Adrenal gland (tissue), 12 donors: ENCODE data around the gene LRRC4C. TPM values are rescaled to one million over a fixed set of nuclear protein-coding genes. Genes with fewer than 3 reads are reported as not detected.

Experiments
- DNase-seq, 7 donors: peaks; one replicate each; pipeline ENCODE4 v3.0.0-alpha.2; 2019 to 2020
- H3K27ac ChIP-seq, 5 donors: fragments of 200-600 bp; sonication (generic) in 4 of 5; 1 replicate in 3 of 5; 2 replicates in 2 of 5; pipeline versions ENCODE4 v1.5.1 to v1.8.0; 2016 to 2020; ENCODE audit warnings: mild to moderate bottlenecking in 1 of 5
- H3K27me3 ChIP-seq: fragments of 200-600 bp; 2 replicates; pipeline ENCODE4 v1.8.0; 2021
- H3K36me3 ChIP-seq, 2 donors: fragments of 200-600 bp; replicated peaks in 1 of 2; 1 replicate in 1 of 2; 2 replicates in 1 of 2; pipeline versions ENCODE4 v1.5.1 to v1.8.0; 2018 to 2022
- H3K4me1 ChIP-seq, 2 donors: fragments of 200-600 bp; replicated peaks in 1 of 2; 1 replicate in 1 of 2; 2 replicates in 1 of 2; pipeline versions ENCODE4 v1.5.1 to v1.8.0; 2018 to 2021
- H3K4me3 ChIP-seq, 4 donors: fragments of 200-600 bp; sonication (generic) in 3 of 4; one replicate each; pipeline ENCODE4 v1.5.1; 2016 to 2018
- H3K9me3 ChIP-seq, 3 donors: fragments of 200-600 bp; sonication (generic) in 1 of 3; replicated peaks in 1 of 3; 1 replicate in 2 of 3; 2 replicates in 1 of 3; pipeline versions ENCODE4 v1.5.1 to v1.8.0; 2016 to 2021
- POLR2A ChIP-seq, 2 donors: fragments of 450-650 bp; IDR thresholded peaks; one replicate each; pipeline ENCODE4 v1.6.1; 2017; ENCODE audit warnings: antibody characterized with exemption in 2 of 2, mild to moderate bottlenecking in 2 of 2, moderate library complexity in 1 of 2
- WGBS, 4 donors: extraction: QIAGEN DNeasy Blood & Tissue Kit in 2 of 4; methylation state at CpG; one replicate each; pipeline versions ENCODE4 v1.1.5 to v1.1.7; 2013 to 2017; 5-methylcytosine and 5-hydroxymethylcytosine counted together
- intact Hi-C, 2 donors: fragments of 100-400 bp; cut with DNase I; formaldehyde crosslinking; loops; one replicate each; pipeline versions ENCODE4 v1.14.1 to v1.15.0; 2022 to 2023
- polyA plus RNA-seq, 3 donors: library from polyadenylated mRNA; stranded (reverse); fragments of 200-250 nt in 2 of 3; fragments of 350-450 nt in 1 of 3; fragmentation: Illumina TruSeq in 1 of 3; extraction: RNeasy Lipid Tissue Mini Kit (QIAGEN cat#74804) in 1 of 3; gene quantifications; one replicate each; pipeline ENCODE4 v1.2.3, GENCODE V29; 2013 to 2014
- total RNA-seq, 9 donors: library from RNA; depleted of rRNA in 4 of 9; stranded (reverse); fragments of >200 nt in 4 of 9; fragments of 120-200 nt in 1 of 9; fragmentation: NEBNext Ultra II Directional in 1 of 9; extraction: Animal tissue kit (Norgen Biotek cat#: 25700) in 1 of 9; gene quantifications; one replicate each; pipeline versions ENCODE4 v1.1.0 to v1.2.4, GENCODE V29; 2013 to 2023
- TF ChIP-seq, protein P1 (sequence below), 6 experiments: fragments of 450-650 bp in 4 of 6; fragments of 200-600 bp in 2 of 6; sonication (generic) in 1 of 6; IDR thresholded peaks; 1 replicate in 5 of 6; 2 replicates in 1 of 6; pipeline versions ENCODE4 v1.5.1 to v1.8.0; 2016 to 2021; ENCODE audit warnings: antibody characterized with exemption in 6 of 6, mild to moderate bottlenecking in 2 of 6, moderate library complexity in 1 of 6
- donor health status: healthy with polysubstance abuse.
- donor health status: Bipolar disorder and iron deficiency.
- donor health status: DM: yes; HTN: yes; CAD: no.
- donor health status: DM: no; HTN: no; CAD: no.
- donor health status: DM: no; HTN: no; CAD: no.
- donor health status: DM: yes; HTN: yes; CAD: no.

LRRC4C gene
- total and polyA plus RNA-seq, 12 donors: 1.0 to 10.6 (median 5.5) TPM

DNA sequence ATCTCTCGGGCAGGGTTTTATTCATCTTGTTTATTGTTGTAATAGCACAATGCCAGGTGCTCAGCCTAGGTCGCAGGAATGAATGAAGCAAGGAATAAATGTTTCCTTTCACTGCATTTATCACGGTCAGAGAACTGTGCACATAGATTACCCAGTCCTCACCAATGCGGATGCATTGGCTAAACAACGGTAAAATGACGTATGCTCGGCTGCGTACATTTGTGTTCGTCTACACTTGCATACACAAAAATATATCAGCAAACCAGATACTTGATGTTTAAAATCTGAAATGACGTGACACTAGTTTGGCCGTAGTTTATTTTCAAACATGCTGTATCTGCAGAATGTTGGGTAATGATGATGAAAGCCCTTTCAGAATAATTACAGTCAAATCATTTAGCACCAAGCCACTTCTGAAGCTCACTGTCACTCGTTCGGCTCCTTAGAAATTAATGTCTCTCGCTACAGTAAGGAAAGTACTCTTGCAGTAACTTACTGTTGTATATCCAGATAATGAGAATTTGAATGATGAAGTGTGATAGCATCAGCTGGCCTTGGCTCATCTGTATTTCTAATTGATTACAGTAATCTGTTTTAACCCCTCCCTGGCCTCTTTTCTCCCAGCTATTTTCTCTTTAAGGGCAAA, 268.9 kb downstream of the LRRC4C start:
- TF ChIP-seq POLR2A (IDR thresholded peaks at IDR 0.05): no peak
- TF ChIP-seq, protein P1, sequence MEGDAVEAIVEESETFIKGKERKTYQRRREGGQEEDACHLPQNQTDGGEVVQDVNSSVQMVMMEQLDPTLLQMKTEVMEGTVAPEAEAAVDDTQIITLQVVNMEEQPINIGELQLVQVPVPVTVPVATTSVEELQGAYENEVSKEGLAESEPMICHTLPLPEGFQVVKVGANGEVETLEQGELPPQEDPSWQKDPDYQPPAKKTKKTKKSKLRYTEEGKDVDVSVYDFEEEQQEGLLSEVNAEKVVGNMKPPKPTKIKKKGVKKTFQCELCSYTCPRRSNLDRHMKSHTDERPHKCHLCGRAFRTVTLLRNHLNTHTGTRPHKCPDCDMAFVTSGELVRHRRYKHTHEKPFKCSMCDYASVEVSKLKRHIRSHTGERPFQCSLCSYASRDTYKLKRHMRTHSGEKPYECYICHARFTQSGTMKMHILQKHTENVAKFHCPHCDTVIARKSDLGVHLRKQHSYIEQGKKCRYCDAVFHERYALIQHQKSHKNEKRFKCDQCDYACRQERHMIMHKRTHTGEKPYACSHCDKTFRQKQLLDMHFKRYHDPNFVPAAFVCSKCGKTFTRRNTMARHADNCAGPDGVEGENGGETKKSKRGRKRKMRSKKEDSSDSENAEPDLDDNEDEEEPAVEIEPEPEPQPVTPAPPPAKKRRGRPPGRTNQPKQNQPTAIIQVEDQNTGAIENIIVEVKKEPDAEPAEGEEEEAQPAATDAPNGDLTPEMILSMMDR (IDR thresholded peaks at IDR 0.05): no peak
- Histone ChIP-seq H3K4me1 (no peaks in the 10 kb centered on the region), H3K27me3 (no peaks in the 10 kb centered on the region), H3K36me3 (no peaks in the 10 kb centered on the region), H3K27ac (no peak overlapping the region), H3K4me3 (no peak overlapping the region), H3K9me3 (no peaks in the 10 kb centered on the region)
- intact Hi-C loops: no loop called here
- 80 to 84% (median 80%) methylated on average over 14 of the region's 14 CpGs for WGBS, 4 donors
- DNase-seq: no peak

DNA sequence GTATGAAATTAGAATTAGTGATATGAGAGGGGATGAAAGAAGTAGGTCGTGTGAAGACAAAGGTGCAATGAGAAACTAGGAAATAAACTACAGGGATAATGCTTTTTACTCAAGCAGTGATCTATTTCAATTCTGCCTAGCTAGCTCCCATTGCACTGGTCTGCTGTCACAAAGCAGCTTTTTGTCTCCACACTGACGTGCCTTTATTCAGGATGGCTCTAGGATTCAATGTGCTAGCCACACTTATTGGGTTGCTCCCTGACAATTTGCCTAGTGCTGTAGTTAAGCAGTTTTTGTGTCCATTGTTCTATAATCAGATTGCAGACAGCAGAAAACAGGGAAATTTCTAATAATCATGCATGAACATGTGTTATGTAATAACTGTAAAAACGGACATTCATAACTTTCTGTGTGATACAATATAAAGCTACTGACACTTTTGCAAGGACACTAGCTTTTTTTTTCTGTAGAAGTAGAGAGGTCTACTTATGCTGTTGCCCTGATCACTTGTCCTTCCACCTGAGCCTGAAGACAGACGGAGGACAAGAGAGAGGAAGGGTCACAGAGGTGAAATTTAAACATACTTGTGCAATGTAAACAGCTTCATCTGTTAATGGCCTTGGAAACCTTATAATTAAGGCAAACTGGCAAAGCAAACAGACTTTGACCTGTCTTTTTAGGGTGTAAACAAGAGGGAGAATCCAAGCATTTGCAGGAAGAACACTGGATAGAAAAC, 269.6 kb downstream of the LRRC4C start:
- Histone ChIP-seq H3K4me3 (no peak overlapping the region), H3K27ac (no peak overlapping the region), H3K36me3 (no peaks in the 10 kb centered on the region), H3K4me1 (no peaks in the 10 kb centered on the region), H3K9me3 (no peaks in the 10 kb centered on the region), H3K27me3 (no peaks in the 10 kb centered on the region)
- 59 to 67% (median 63%) methylated on average over 4 of the region's 4 CpGs for WGBS, 4 donors
- no peak for TF ChIP-seq POLR2A (IDR thresholded peaks at IDR 0.05)
- TF ChIP-seq, protein P1 (IDR thresholded peaks at IDR 0.05): no peak
- no peak for DNase-seq
- intact Hi-C loops: no loop called here

GRCh38 chr11:41177791-41178190, 281.7 kb downstream of the LRRC4C start:
- H3K27me3 ChIP-seq: no peaks in the 10 kb centered on the region
- no peak overlapping the region for H3K27ac ChIP-seq
- no peak overlapping the region for H3K4me3 ChIP-seq
- H3K4me1 ChIP-seq: no peaks in the 10 kb centered on the region
- no peaks in the 10 kb centered on the region for H3K36me3 ChIP-seq
- no peak for DNase-seq
- H3K9me3 ChIP-seq: no peaks in the 10 kb centered on the region
- intact Hi-C loops: no loop called here
- TF ChIP-seq, protein P1 (IDR thresholded peaks at IDR 0.05): no peak
- no peak for TF ChIP-seq POLR2A (IDR thresholded peaks at IDR 0.05)
- 86 to 91% (median 91%) methylated on average over 4 of the region's 4 CpGs for WGBS, 4 donors

DNA sequence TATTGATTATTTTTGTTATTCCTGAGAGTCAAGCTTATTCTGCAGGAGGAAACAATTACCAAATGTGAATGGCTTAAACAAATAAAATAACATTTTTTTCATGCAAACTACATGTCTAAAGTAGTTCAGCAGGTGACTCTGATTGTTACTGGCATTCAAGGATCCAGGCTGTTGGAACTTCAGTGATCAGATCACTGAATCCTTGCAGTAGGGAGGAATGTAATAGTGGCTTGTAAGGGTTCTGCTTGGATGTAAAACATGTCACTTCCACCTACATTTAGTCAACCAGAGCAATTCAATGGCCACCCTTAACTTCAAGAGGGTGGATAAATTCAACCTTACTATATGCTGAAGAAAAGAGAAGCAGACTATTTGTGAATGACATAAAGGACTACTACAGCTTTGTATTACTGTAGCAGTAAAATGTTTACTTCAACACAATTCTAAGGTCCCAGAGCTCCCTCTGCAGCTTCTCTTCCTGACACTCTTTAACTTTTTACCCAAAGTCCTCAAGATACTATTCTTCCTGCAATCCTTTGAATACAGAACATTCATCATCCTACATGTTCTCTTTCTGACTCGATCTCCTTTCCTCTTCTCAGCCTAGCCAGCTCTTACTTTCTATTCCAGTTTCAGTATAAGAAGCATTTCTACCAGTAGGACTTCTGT, 284.0 kb downstream of the LRRC4C start:
- no peaks in the 10 kb centered on the region for H3K4me1 ChIP-seq
- no peaks in the 10 kb centered on the region for H3K36me3 ChIP-seq
- H3K4me3 ChIP-seq: no peak overlapping the region
- no peaks in the 10 kb centered on the region for H3K27me3 ChIP-seq
- H3K27ac ChIP-seq: no peak overlapping the region
- no peaks in the 10 kb centered on the region for H3K9me3 ChIP-seq
- intact Hi-C loops: no loop called here
- WGBS, 4 donors: 22 to 39% (median 38%) methylated on average over 1 of the region's 1 CpG
- peak in 1 of 7 donors; percentile 16 for DNase-seq
- TF ChIP-seq, protein P1 (IDR thresholded peaks at IDR 0.05): peak in 1 of 6 experiments; percentile 32
- TF ChIP-seq POLR2A (IDR thresholded peaks at IDR 0.05): no peak
